HepG2 (cell line): ENCODE measurements around the gene ESPN. TPM values are rescaled to one million over a fixed set of nuclear protein-coding genes. Genes with fewer than 3 reads are reported as not detected.

Experiments
- ATAC-seq: fragments of 200-7000 bp; cut with Tn5 transposase; 3 replicates; pipeline ENCODE4 v1.9.1; 2020; ENCODE audit warnings: mild to moderate bottlenecking, moderate library complexity
- BruUV-seq: library from RNA; stranded (reverse); fragments of 400-500 nt; replicated peaks from 2 replicates; lab custom pipeline; 2021; lab: Mats Ljungman, UMichigan
- CTCF ChIA-PET: fragments of 300-600 bp; formaldehyde crosslinking; extraction: SDS; loops from one replicate; lab custom pipeline; 2021; ENCODE audit warnings: low total read pairs, inconsistent platforms, low intra/inter-chr PET ratio; lab: Yijun Ruan, JAX
- POLR2A ChIA-PET: fragments of 350-600 bp; sonication (Branson Sonifier 250); formaldehyde crosslinking; loops from one replicate; lab custom pipeline; 2020; ENCODE audit warnings: antibody characterized with exemption, inconsistent platforms; lab: Yijun Ruan, JAX
- DNase-seq: peaks from one replicate; pipeline ENCODE4 v3.0.0-alpha.2; 2015; ENCODE audit warnings: low spot score
- FAIRE-seq: peaks from 3 replicates; lab custom pipeline; 2011; peaks lifted over from hg19 to GRCh38; lab: Jason Lieb, UNC
- H2AFZ ChIP-seq: one replicate; pipeline ENCODE4 v1.6.1; 2011; ENCODE audit warnings: low read length, inconsistent platforms
- H3K27ac ChIP-seq: fragments of 300-600 bp; 3 replicates; pipeline ENCODE4 v1.8.0; 2011; ENCODE audit warnings: mixed run types, mild to moderate bottlenecking, mixed read lengths, low read length, inconsistent platforms; ENCODE audit not compliant: insufficient read depth; ENCODE audit errors: extremely low read length
- H3K27me3 ChIP-seq, 2 experiments: fragments of 200-600 bp in 1 of 2; 2 replicates in 1 of 2; 3 replicates in 1 of 2; pipeline versions ENCODE4 v1.6.0 to v1.8.0; 2011; ENCODE audit warnings: low read length in 2 of 2, mild to moderate bottlenecking in 2 of 2, moderate library complexity in 2 of 2, inconsistent platforms in 1 of 2; ENCODE audit not compliant: insufficient read depth in 2 of 2, control insufficient read depth in 1 of 2
- H3K36me3 ChIP-seq, 2 experiments: fragments of 200-600 bp in 1 of 2; replicated peaks in 1 of 2; 2 replicates in 1 of 2; 3 replicates in 1 of 2; pipeline versions ENCODE4 v1.5.1 to v1.8.0; 2011; ENCODE audit warnings: low read length in 2 of 2, inconsistent platforms in 1 of 2; ENCODE audit not compliant: insufficient read depth in 2 of 2, control insufficient read depth in 1 of 2
- H3K4me1 ChIP-seq: 2 replicates; pipeline ENCODE4 v1.5.1; 2012; ENCODE audit warnings: low read length, inconsistent platforms; ENCODE audit not compliant: insufficient read depth
- H3K4me2 ChIP-seq: 2 replicates; pipeline ENCODE4 v1.6.0; 2011; ENCODE audit warnings: low read depth, low read length, inconsistent platforms
- H3K4me3 ChIP-seq, 3 experiments: fragments of 200-600 bp in 1 of 3; sonication (generic), shearing (Covaris generic) in 1 of 3; replicated peaks in 1 of 3; 2 replicates each; pipeline ENCODE4 v1.5.1; 2011 to 2016; ENCODE audit warnings: low read length in 3 of 3, inconsistent platforms in 2 of 3, low read depth in 2 of 3, mild to moderate bottlenecking in 2 of 3, control low read depth in 1 of 3, mixed read lengths in 1 of 3; ENCODE audit not compliant: insufficient read depth in 1 of 3
- H3K79me2 ChIP-seq: one replicate; pipeline ENCODE4 v1.6.1; 2011; ENCODE audit warnings: low read length, inconsistent platforms; ENCODE audit not compliant: insufficient read depth
- H3K9ac ChIP-seq: 2 replicates; pipeline ENCODE4 v1.6.0; 2011; ENCODE audit warnings: mild to moderate bottlenecking, low read depth, low read length, inconsistent platforms; ENCODE audit not compliant: insufficient read depth
- H3K9me3 ChIP-seq: 2 replicates; pipeline ENCODE4 v1.5.1; 2012; ENCODE audit warnings: mild to moderate bottlenecking, low read length
- H4K20me1 ChIP-seq: 2 replicates; pipeline ENCODE4 v1.6.0; 2011; ENCODE audit warnings: inconsistent platforms, mild to moderate bottlenecking, low read length, moderate library complexity; ENCODE audit not compliant: insufficient read depth
- ADNP ChIP-seq: sonication (generic); formaldehyde crosslinking; IDR thresholded peaks from 2 replicates; pipeline ENCODE4 v1.4.0; 2020; ENCODE audit warnings: missing genetic modification reagents
- ATRX ChIP-seq: sonication (generic); formaldehyde crosslinking; IDR thresholded peaks from 2 replicates; pipeline ENCODE4 v1.4.0; 2020; ENCODE audit warnings: missing genetic modification reagents, borderline replicate concordance
- BRF2 ChIP-seq: sonication (generic); formaldehyde crosslinking; IDR thresholded peaks from 2 replicates; pipeline ENCODE4 v1.8.1; 2022; ENCODE audit warnings: mild to moderate bottlenecking, missing genetic modification reagents
- CBX5 ChIP-seq: sonication (generic); formaldehyde crosslinking; IDR thresholded peaks from 2 replicates; pipeline ENCODE4 v1.4.0; 2020; ENCODE audit warnings: missing genetic modification reagents, borderline replicate concordance
- HMGA1 ChIP-seq: sonication (generic); formaldehyde crosslinking; conservative IDR thresholded peaks from 2 replicates; pipeline ENCODE4 v1.4.0; 2020; ENCODE audit warnings: missing genetic modification reagents
- HOXA5 ChIP-seq: sonication (generic); formaldehyde crosslinking; IDR thresholded peaks from 2 replicates; pipeline ENCODE4 v1.4.0; 2020; ENCODE audit warnings: missing genetic modification reagents
- KDM3A ChIP-seq: IDR thresholded peaks from 2 replicates; pipeline ENCODE4 v1.6.1; 2018; ENCODE audit warnings: low read depth, missing compliant biosample characterization
- MAFG ChIP-seq: sonication (generic); formaldehyde crosslinking; IDR thresholded peaks from 2 replicates; pipeline ENCODE4 v1.5.1; 2020; ENCODE audit warnings: mild to moderate bottlenecking, missing genetic modification reagents
- NRL ChIP-seq: sonication (generic); formaldehyde crosslinking; IDR thresholded peaks from 2 replicates; pipeline ENCODE4 v1.5.0; 2020; ENCODE audit warnings: missing genetic modification reagents, mild to moderate bottlenecking, moderate library complexity, borderline replicate concordance
- RCOR2 ChIP-seq: IDR thresholded peaks from 2 replicates; pipeline ENCODE4 v1.6.1; 2016; ENCODE audit warnings: missing biosample characterization, missing genetic modification reagents
- SP4 ChIP-seq: sonication (generic); formaldehyde crosslinking; IDR thresholded peaks from 2 replicates; pipeline ENCODE4 v1.8.1; 2023; ENCODE audit warnings: mild to moderate bottlenecking, missing genetic modification reagents
- ZBED4 ChIP-seq: sonication (generic); formaldehyde crosslinking; IDR thresholded peaks from 2 replicates; pipeline ENCODE4 v1.4.0; 2020; ENCODE audit warnings: missing genetic modification reagents, borderline replicate concordance
- ZKSCAN1 ChIP-seq: fragments of 150-350 bp; IDR thresholded peaks from 2 replicates; pipeline ENCODE4 v1.6.1; 2014; ENCODE audit warnings: low read length
- ZNF260 ChIP-seq: sonication (generic); formaldehyde crosslinking; IDR thresholded peaks from 2 replicates; pipeline ENCODE4 v1.4.0; 2020; ENCODE audit warnings: missing genetic modification reagents, low read depth, mild to moderate bottlenecking, borderline replicate concordance
- ZNF460 ChIP-seq: sonication (generic); formaldehyde crosslinking; IDR thresholded peaks from 2 replicates; pipeline ENCODE4 v1.5.1; 2020; ENCODE audit warnings: missing genetic modification reagents, mild to moderate bottlenecking, borderline replicate concordance
- ZNF580 ChIP-seq: IDR thresholded peaks from 2 replicates; pipeline ENCODE4 v1.6.1; 2016; ENCODE audit warnings: low read depth, borderline replicate concordance
- ZNF740 ChIP-seq: sonication (generic); formaldehyde crosslinking; IDR thresholded peaks from 2 replicates; pipeline ENCODE4 v1.4.0; 2020; ENCODE audit warnings: missing genetic modification reagents
- ZNF781 ChIP-seq: sonication (generic); formaldehyde crosslinking; IDR thresholded peaks from 2 replicates; pipeline ENCODE4 v1.5.1; 2020; ENCODE audit warnings: borderline replicate concordance, mild to moderate bottlenecking, missing genetic modification reagents; ENCODE audit errors: not compliant biosample characterization
- WGBS: methylation state at CpG from one replicate; pipeline ENCODE4 v1.1.6; 2017; ENCODE audit warnings: low lambda C conversion rate; 5-methylcytosine and 5-hydroxymethylcytosine counted together
- in situ Hi-C: cut with HindIII; loops from 2 replicates; pipeline ENCODE4 v1.10.0; 2017; ENCODE audit warnings: low pct_unique_long_range_greater_than_20kb; ENCODE audit not compliant: extremely low pct_ligation_motif_present
- intact Hi-C: fragments of 100-400 bp; cut with micrococcal nuclease; formaldehyde crosslinking; loops from one replicate; pipeline ENCODE4 v1.10.0; 2022; ENCODE audit not compliant: unreplicated experiment
- polyA plus RNA-seq, 8 experiments: library from polyadenylated mRNA; depleted of rRNA in 3 of 8; stranded (reverse) in 7 of 8; unstranded in 1 of 8; fragments of >200 nt; fragmentation: Illumina TruSeq in 4 of 8; extraction: Trizol in 4 of 8; gene quantifications; 2 replicates each; pipeline versions ENCODE4 v1.2.1 to v1.2.3, GENCODE V29; 2011 to 2016; ENCODE audit warnings: low read depth in 4 of 8, missing spikeins in 1 of 8, mixed read lengths in 1 of 8; ENCODE audit not compliant: insufficient read depth in 1 of 8
- total RNA-seq, 5 experiments: library from RNA; depleted of rRNA; stranded (reverse); fragments of >200 nt; fragmentation: Illumina TruSeq; extraction: Trizol; gene quantifications; 2 replicates each; pipeline ENCODE4 v1.2.3, GENCODE V29; 2016; ENCODE audit warnings: low read depth in 1 of 5

Gene ESPN
- total and polyA plus RNA-seq, 2 of the 13 experiments (the other 11 are each of a cell fraction or from before 2014, with no cell fraction given): 48.6 to 54.2 TPM

GRCh38 chr1:6401673-6402072, 22.9 kb upstream of the ESPN start (continued):
- TF ChIP-seq ZBED4 (CRISPR knock-in tag) (no peak), HOXA5 (CRISPR knock-in tag) (no peak), NRL (no peak), MAFG (CRISPR knock-in tag) (no peak), ZNF580 (no peak), ZNF781 (CRISPR knock-in tag) (no peak), KDM3A (CRISPR knock-in tag) (no peak), ZNF460 (no peak), ADNP (CRISPR knock-in tag) (no peak)

GRCh38 chr1:6408023-6408422, 16.6 kb upstream of the ESPN start:
- Histone ChIP-seq H3K27ac (no peak overlapping the region), H4K20me1 (no peaks in the 10 kb centered on the region), H3K9ac (no peak overlapping the region), H3K4me3 (no peak overlapping the region), H2AFZ (no peak overlapping the region), H3K4me2 (no peak overlapping the region), H3K79me2 (no peaks in the 10 kb centered on the region), H3K36me3 (no peaks in the 10 kb centered on the region), H3K4me1 (peaks cover 25% of the 10 kb centered on the region), H3K9me3 (no peaks in the 10 kb centered on the region), H3K27me3 (peaks cover 0 to 12% of the 10 kb centered on the region in 2 experiments; a peak in 2 of 5 replicates)
- ATAC-seq: no peak
- no peak for DNase-seq
- TF ChIP-seq RCOR2 (CRISPR knock-in tag) (no peak), ZKSCAN1 (no peak), ATRX (CRISPR knock-in tag) (no peak), HMGA1 (CRISPR knock-in tag) (no peak), BRF2 (CRISPR knock-in tag) (no peak), ZNF260 (CRISPR knock-in tag) (no peak), SP4 (no peak), ZNF740 (CRISPR knock-in tag) (no peak), CBX5 (CRISPR knock-in tag) (no peak)
- no peak for FAIRE-seq
- ChIA-PET POLR2A (no interaction called here), CTCF (no interaction called here)
- in situ Hi-C loops (no loop called here), intact Hi-C loops (no loop called here)
- 54% methylated on average over 6 of the region's 6 CpGs for WGBS
- no TSS peak for BruUV-seq
